ENCODE results near the gene SPDEF.

DNA sequence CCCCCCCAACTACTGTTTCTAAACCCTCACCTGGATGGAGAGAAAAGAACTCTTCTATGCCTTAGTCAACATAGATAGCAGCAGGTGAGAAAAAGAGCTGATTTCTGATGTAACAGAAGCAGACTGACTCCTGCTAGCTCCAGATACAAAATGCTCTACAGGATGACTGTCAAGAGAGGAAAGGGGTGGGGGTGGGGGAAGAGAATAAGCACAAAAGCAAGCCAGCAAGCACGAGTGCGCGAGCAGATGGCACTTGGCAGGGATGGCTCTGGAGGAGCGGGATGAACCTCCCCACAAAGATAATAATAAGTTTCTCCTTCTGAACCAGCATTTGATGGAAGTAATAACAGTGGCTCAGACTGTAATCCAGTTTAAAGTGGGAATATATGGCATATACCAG lies 45.6 kb upstream of the SPDEF start:
- no peak for TF ChIP-seq EZH2 (IDR thresholded peaks at IDR 0.05)
- TF ChIP-seq, protein P1, sequence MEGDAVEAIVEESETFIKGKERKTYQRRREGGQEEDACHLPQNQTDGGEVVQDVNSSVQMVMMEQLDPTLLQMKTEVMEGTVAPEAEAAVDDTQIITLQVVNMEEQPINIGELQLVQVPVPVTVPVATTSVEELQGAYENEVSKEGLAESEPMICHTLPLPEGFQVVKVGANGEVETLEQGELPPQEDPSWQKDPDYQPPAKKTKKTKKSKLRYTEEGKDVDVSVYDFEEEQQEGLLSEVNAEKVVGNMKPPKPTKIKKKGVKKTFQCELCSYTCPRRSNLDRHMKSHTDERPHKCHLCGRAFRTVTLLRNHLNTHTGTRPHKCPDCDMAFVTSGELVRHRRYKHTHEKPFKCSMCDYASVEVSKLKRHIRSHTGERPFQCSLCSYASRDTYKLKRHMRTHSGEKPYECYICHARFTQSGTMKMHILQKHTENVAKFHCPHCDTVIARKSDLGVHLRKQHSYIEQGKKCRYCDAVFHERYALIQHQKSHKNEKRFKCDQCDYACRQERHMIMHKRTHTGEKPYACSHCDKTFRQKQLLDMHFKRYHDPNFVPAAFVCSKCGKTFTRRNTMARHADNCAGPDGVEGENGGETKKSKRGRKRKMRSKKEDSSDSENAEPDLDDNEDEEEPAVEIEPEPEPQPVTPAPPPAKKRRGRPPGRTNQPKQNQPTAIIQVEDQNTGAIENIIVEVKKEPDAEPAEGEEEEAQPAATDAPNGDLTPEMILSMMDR (IDR thresholded peaks at IDR 0.05): no peak
